K562 (cell line): ENCODE data around the gene CDCP1. TPM values are rescaled to one million over a fixed set of nuclear protein-coding genes. Genes with fewer than 3 reads are reported as not detected.

Experiments used
- ATAC-seq: fragments of 200-7000 bp; cut with Tn5 transposase; 3 replicates; pipeline ENCODE4 v1.9.1; 2020; ENCODE audit warnings: moderate library complexity
- BruUV-seq: library from RNA; stranded (reverse); fragments of 400-500 nt; replicated peaks from 2 replicates; lab custom pipeline; 2021; lab: Mats Ljungman, UMichigan
- CTCF ChIA-PET: fragments of 300-600 bp; formaldehyde crosslinking; extraction: SDS; loops from one replicate; lab custom pipeline; 2021; ENCODE audit warnings: low intra/inter-chr PET ratio; lab: Yijun Ruan, JAX
- POLR2A ChIA-PET: fragments of 300-600, 350-650 bp; sonication (Branson Sonifier 250); formaldehyde crosslinking; extraction: SDS; loops from one replicate; lab custom pipeline; 2021; ENCODE audit warnings: antibody characterized with exemption, inconsistent platforms; lab: Yijun Ruan, JAX
- DNase-seq, 4 experiments: peaks; one replicate each; pipeline versions ENCODE4 v3.0.0 to v3.0.0-alpha.2; 2011 to 2018; ENCODE audit warnings: low spot score in 3 of 4, mixed read lengths in 3 of 4; ENCODE audit errors: extremely low read depth in 1 of 4
- FAIRE-seq: peaks from 2 replicates; lab custom pipeline; 2011; peaks lifted over from hg19 to GRCh38; lab: Jason Lieb, UNC
- H2AFZ ChIP-seq: 2 replicates; pipeline ENCODE4 v1.6.0; 2011; ENCODE audit warnings: low read depth, low read length, control low read depth, inconsistent platforms
- H3K27ac ChIP-seq: fragments of 200-600 bp; 3 replicates; pipeline ENCODE4 v1.8.0; 2011; ENCODE audit warnings: low read depth, mild to moderate bottlenecking, control low read depth, inconsistent platforms, low read length, moderate library complexity, mixed read lengths; ENCODE audit errors: extremely low read depth
- H3K27me3 ChIP-seq, 2 experiments: fragments of 300-600 bp in 1 of 2; 2 replicates in 1 of 2; 3 replicates in 1 of 2; pipeline versions ENCODE4 v1.6.0 to v1.8.0; 2011; ENCODE audit warnings: inconsistent platforms in 2 of 2, low read length in 2 of 2, mild to moderate bottlenecking in 1 of 2, mixed read lengths in 1 of 2, moderate library complexity in 1 of 2; ENCODE audit not compliant: control insufficient read depth in 2 of 2, insufficient read depth in 2 of 2
- H3K36me3 ChIP-seq: fragments of 300-600 bp; 3 replicates; pipeline ENCODE4 v1.8.0; 2011; ENCODE audit warnings: mild to moderate bottlenecking, low read length, inconsistent platforms; ENCODE audit not compliant: control insufficient read depth, insufficient read depth
- H3K4me1 ChIP-seq, 2 experiments: fragments of 200-600 bp in 1 of 2; replicated peaks in 1 of 2; 2 replicates in 1 of 2; 3 replicates in 1 of 2; pipeline versions ENCODE4 v1.5.1 to v1.8.0; 2011; ENCODE audit warnings: inconsistent platforms in 2 of 2, low read length in 2 of 2, mild to moderate bottlenecking in 1 of 2, mixed read lengths in 1 of 2, moderate library complexity in 1 of 2; ENCODE audit not compliant: control insufficient read depth in 2 of 2, insufficient read depth in 2 of 2
- H3K4me2 ChIP-seq: 2 replicates; pipeline ENCODE4 v1.6.1; 2011; ENCODE audit warnings: low read length, control low read depth, inconsistent platforms, mixed read lengths; ENCODE audit not compliant: insufficient read depth
- H3K4me3 ChIP-seq: fragments of 200-600 bp; sonication (generic), shearing (Covaris generic); 2 replicates; pipeline ENCODE4 v1.5.1; 2016; ENCODE audit warnings: control low read depth, inconsistent platforms
- H3K79me2 ChIP-seq: fragments of 200-600 bp; 3 replicates; pipeline ENCODE4 v1.8.0; 2011; ENCODE audit warnings: low read length, inconsistent platforms; ENCODE audit not compliant: control insufficient read depth, insufficient read depth
- H3K9ac ChIP-seq, 2 experiments: 2 replicates each; pipeline versions ENCODE4 v1.6.0 to v1.6.1; 2011; ENCODE audit warnings: low read depth in 2 of 2, low read length in 2 of 2, control low read depth in 1 of 2, inconsistent platforms in 1 of 2, mild to moderate bottlenecking in 1 of 2, mixed read lengths in 1 of 2; ENCODE audit not compliant: insufficient read depth in 1 of 2
- H3K9me1 ChIP-seq: one replicate; pipeline ENCODE4 v1.6.0; 2011; ENCODE audit warnings: inconsistent platforms, mild to moderate bottlenecking, low read length, moderate library complexity; ENCODE audit not compliant: control insufficient read depth, insufficient read depth
- H3K9me3 ChIP-seq: replicated peaks from 2 replicates; pipeline ENCODE4 v1.5.1; 2011; ENCODE audit warnings: low read depth, low read length, inconsistent platforms; ENCODE audit not compliant: control insufficient read depth, insufficient read depth
- H4K20me1 ChIP-seq: replicated peaks from 2 replicates; pipeline ENCODE4 v1.6.1; 2011; ENCODE audit warnings: low read length, inconsistent platforms, mixed read lengths; ENCODE audit not compliant: control insufficient read depth, insufficient read depth
- BRCA1 ChIP-seq, 2 experiments: fragments of 450-650 bp in 1 of 2; sonication (generic) in 1 of 2; formaldehyde crosslinking in 1 of 2; IDR thresholded peaks; 2 replicates each; pipeline versions ENCODE4 v1.5.0 to v1.6.1; 2017 to 2020; ENCODE audit warnings: mild to moderate bottlenecking in 1 of 2, missing genetic modification reagents in 1 of 2
- FOXA1 ChIP-seq: fragments of 450-650 bp; IDR thresholded peaks from 2 replicates; pipeline ENCODE4 v1.6.1; 2016; ENCODE audit warnings: mild to moderate bottlenecking, borderline replicate concordance
- HEY1 ChIP-seq: fragments of 250-450 bp; sonication (Bioruptor Pico); IDR thresholded peaks from 2 replicates; pipeline ENCODE4 v1.5.0; 2020; ENCODE audit warnings: mild to moderate bottlenecking, moderate library complexity, borderline replicate concordance
- ILF3 ChIP-seq: fragments of 450-650 bp; IDR thresholded peaks from 2 replicates; pipeline ENCODE4 v1.6.1; 2018; ENCODE audit warnings: antibody characterized with exemption, mild to moderate bottlenecking, moderate library complexity, borderline replicate concordance
- KLF1 ChIP-seq: fragments of 450-650 bp; IDR thresholded peaks from 2 replicates; pipeline ENCODE4 v1.6.1; 2016; ENCODE audit warnings: missing genetic modification characterization, missing compliant biosample characterization
- NFE2 ChIP-seq: IDR thresholded peaks from 2 replicates; pipeline ENCODE4 v1.6.1; 2014; ENCODE audit warnings: antibody characterized with exemption, low read depth
- PHF8 ChIP-seq: fragments of 200-600 bp; sonication (generic); IDR thresholded peaks from 2 replicates; pipeline ENCODE4 v1.6.1; 2012; ENCODE audit warnings: mixed run types, mild to moderate bottlenecking, inconsistent platforms, low read length, moderate library complexity, borderline replicate concordance
- ZNF23 ChIP-seq: fragments of 250-450 bp; sonication (Bioruptor Pico); IDR thresholded peaks from 2 replicates; pipeline ENCODE4 v1.4.0; 2020; ENCODE audit warnings: mild to moderate bottlenecking
- ZNF41 ChIP-seq: fragments of 250-450 bp; sonication (Bioruptor Pico); conservative IDR thresholded peaks from 2 replicates; pipeline ENCODE4 v1.4.0; 2020; ENCODE audit warnings: mild to moderate bottlenecking
- WGBS: fragments of 100-300 bp; shearing (Covaris generic); methylation state at CpG from one replicate; pipeline ENCODE4 v1.1.6; 2016; ENCODE audit warnings: low coverage, mixed read lengths; ENCODE audit not compliant: insufficient coverage; ENCODE audit errors: missing lambda C conversion rate; 5-methylcytosine and 5-hydroxymethylcytosine counted together
- in situ Hi-C: fragments of 300-500 bp; cut with MboI; formaldehyde crosslinking; loops from 4 replicates; pipeline ENCODE4 v1.15.0; 2018; ENCODE audit warnings: inconsistent platforms, mixed read lengths
- intact Hi-C: fragments of 100-400 bp; cut with micrococcal nuclease; formaldehyde crosslinking; loops from 2 replicates; pipeline ENCODE4 v1.14.2; 2022
- polyA plus RNA-seq, 8 experiments: library from polyadenylated mRNA; depleted of rRNA in 4 of 8; stranded (reverse) in 5 of 8; unstranded in 3 of 8; fragments of >200 nt; fragmentation: Nextera tagmentation in 2 of 8; fragmentation: Illumina TruSeq in 1 of 8; extraction: Ambion mirVana in 2 of 8; extraction: Trizol in 1 of 8; gene quantifications; 2 replicates each; pipeline versions ENCODE4 v1.2.1 to v1.2.3, GENCODE V29; 2011 to 2014; ENCODE audit warnings: inconsistent platforms in 1 of 8, missing spikeins in 1 of 8
- total RNA-seq, 7 experiments: library from RNA; depleted of rRNA in 6 of 7; stranded (reverse); fragments of >200 nt in 6 of 7; fragmentation: Illumina TruSeq in 2 of 7; extraction: Trizol in 2 of 7; gene quantifications; 2 replicates each; pipeline versions ENCODE4 v1.2.1 to v1.2.3, GENCODE V29; 2011 to 2021; ENCODE audit warnings: low replicate concordance in 1 of 7
- TF ChIP-seq, protein P1 (sequence below): fragments of 250-450 bp; sonication (Bioruptor Pico); IDR thresholded peaks from 2 replicates; pipeline ENCODE4 v1.4.0; 2020; ENCODE audit warnings: borderline replicate concordance
- TF ChIP-seq, protein P2 (sequence below): fragments of 450-650 bp; IDR thresholded peaks from 2 replicates; pipeline ENCODE4 v1.6.1; 2017; ENCODE audit warnings: antibody characterized with exemption, mild to moderate bottlenecking
- TF ChIP-seq, protein P3 (sequence below): sonication (generic); formaldehyde crosslinking; IDR thresholded peaks from 2 replicates; pipeline ENCODE4 v1.8.0; 2022; ENCODE audit warnings: missing genetic modification reagents, mild to moderate bottlenecking, moderate library complexity, borderline replicate concordance

CDCP1 gene
- total and polyA plus RNA-seq, 9 of the 15 experiments (the other 6 are each of a cell fraction or from before 2014, with no cell fraction given): 3.9 to 16.4 (median 5.2) TPM

DNA sequence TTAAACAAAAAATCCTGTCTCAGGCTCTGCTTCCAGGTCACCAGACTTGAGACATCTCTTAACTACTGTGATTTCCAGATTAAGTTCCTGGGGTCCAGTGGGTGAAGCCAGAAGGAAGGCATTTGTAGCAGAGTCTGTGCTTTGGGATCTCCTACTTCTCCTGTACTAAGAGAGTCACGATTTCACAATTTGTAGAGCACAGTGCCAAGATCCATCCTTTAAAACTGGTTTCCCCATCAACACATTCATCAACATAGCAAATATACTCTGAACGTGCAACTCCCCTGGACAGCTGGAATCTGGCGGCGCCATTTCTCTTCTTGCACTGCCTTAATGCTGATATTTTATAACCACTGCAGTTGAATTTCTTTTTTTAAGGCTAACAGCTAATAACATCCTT, 33.2 kb downstream of the CDCP1 start (continued):
- TF ChIP-seq, protein P1, sequence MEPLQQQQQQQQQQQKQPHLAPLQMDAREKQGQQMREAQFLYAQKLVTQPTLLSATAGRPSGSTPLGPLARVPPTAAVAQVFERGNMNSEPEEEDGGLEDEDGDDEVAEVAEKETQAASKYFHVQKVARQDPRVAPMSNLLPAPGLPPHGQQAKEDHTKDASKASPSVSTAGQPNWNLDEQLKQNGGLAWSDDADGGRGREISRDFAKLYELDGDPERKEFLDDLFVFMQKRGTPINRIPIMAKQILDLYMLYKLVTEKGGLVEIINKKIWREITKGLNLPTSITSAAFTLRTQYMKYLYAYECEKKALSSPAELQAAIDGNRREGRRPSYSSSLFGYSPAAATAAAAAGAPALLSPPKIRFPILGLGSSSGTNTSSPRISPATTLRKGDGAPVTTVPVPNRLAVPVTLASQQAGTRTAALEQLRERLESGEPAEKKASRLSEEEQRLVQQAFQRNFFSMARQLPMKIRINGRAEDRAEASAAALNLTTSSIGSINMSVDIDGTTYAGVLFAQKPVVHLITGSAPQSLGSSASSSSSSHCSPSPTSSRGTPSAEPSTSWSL (CRISPR knock-in tag): no peak
- TF ChIP-seq ZNF23 (CRISPR knock-in tag) (no peak), HEY1 (CRISPR knock-in tag) (no peak), ILF3 (no peak), FOXA1 (no peak), PHF8 (no peak)

DNA sequence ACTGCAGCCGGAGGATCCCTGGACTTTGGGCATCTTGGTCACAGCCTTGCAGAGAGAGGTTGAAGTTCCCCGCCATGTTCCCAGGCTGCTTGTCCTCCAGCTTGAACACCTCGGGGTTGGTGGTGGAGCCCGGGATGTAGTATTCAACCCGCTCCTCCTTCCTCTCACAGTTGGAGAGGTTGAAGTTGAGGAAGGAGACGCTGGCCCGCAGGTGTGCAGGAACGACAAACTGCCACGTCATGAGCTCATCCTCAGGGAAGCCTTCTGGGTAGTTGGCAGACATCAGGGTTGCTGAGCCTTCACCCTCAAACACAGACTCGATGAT, 35.7 kb downstream of the CDCP1 start:
- BruUV-seq: no TSS peak
- H3K79me2 ChIP-seq: no peaks in the 10 kb centered on the region
- intact Hi-C loops: no loop called here

More for the DNA sequence above, 35.7 kb downstream of the CDCP1 start:
- Histone ChIP-seq H3K27ac (peak overlapping the region; percentile 23; the same call in 2 of the 3 replicates), H3K9ac (peak overlapping the region; percentile 11 to 22; a peak in 2 of 4 replicates), H3K4me2 (peak overlapping the region; percentile 15; the same call in 1 of the 2 replicates), H3K36me3 (peaks cover 7% of the 10 kb centered on the region; the same call in 2 of the 3 replicates), H3K4me1 (peaks cover 15 to 63% of the 10 kb centered on the region in 2 experiments), H3K4me3 (no peak overlapping the region), H4K20me1 (no peaks in the 10 kb centered on the region), H3K9me1 (no peaks in the 10 kb centered on the region), H2AFZ (peak overlapping the region; percentile 82), H3K27me3 (no peaks in the 10 kb centered on the region), H3K9me3 (no peaks in the 10 kb centered on the region)
- CTCF ChIA-PET: no interaction called here
- TF ChIP-seq BRCA1 (IDR thresholded peaks at IDR 0.05) (no peak), BRCA1 (CRISPR knock-in tag; IDR thresholded peaks at IDR 0.05) (0 out of 2 replicates have a peak, but pooled peaks have one; percentile 66), KLF1 (tag) (no peak), NFE2 (0 out of 2 replicates have a peak, but pooled peaks have one; percentile 17), ZNF41 (CRISPR knock-in tag) (no peak)
- TF ChIP-seq, protein P2, sequence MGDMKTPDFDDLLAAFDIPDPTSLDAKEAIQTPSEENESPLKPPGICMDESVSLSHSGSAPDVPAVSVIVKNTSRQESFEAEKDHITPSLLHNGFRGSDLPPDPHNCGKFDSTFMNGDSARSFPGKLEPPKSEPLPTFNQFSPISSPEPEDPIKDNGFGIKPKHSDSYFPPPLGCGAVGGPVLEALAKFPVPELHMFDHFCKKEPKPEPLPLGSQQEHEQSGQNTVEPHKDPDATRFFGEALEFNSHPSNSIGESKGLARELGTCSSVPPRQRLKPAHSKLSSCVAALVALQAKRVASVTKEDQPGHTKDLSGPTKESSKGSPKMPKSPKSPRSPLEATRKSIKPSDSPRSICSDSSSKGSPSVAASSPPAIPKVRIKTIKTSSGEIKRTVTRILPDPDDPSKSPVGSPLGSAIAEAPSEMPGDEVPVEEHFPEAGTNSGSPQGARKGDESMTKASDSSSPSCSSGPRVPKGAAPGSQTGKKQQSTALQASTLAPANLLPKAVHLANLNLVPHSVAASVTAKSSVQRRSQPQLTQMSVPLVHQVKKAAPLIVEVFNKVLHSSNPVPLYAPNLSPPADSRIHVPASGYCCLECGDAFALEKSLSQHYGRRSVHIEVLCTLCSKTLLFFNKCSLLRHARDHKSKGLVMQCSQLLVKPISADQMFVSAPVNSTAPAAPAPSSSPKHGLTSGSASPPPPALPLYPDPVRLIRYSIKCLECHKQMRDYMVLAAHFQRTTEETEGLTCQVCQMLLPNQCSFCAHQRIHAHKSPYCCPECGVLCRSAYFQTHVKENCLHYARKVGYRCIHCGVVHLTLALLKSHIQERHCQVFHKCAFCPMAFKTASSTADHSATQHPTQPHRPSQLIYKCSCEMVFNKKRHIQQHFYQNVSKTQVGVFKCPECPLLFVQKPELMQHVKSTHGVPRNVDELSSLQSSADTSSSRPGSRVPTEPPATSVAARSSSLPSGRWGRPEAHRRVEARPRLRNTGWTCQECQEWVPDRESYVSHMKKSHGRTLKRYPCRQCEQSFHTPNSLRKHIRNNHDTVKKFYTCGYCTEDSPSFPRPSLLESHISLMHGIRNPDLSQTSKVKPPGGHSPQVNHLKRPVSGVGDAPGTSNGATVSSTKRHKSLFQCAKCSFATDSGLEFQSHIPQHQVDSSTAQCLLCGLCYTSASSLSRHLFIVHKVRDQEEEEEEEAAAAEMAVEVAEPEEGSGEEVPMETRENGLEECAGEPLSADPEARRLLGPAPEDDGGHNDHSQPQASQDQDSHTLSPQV: 0 out of 2 replicates have a peak, but pooled peaks have one; percentile 40
- TF ChIP-seq, protein P3, sequence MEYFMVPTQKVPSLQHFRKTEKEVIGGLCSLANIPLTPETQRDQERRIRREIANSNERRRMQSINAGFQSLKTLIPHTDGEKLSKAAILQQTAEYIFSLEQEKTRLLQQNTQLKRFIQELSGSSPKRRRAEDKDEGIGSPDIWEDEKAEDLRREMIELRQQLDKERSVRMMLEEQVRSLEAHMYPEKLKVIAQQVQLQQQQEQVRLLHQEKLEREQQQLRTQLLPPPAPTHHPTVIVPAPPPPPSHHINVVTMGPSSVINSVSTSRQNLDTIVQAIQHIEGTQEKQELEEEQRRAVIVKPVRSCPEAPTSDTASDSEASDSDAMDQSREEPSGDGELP (CRISPR knock-in tag): peak; percentile 37; the same call in 1 of the 2 replicates
- no peak for FAIRE-seq
- ATAC-seq: no peak
- DNase-seq: no peak
- POLR2A ChIA-PET: no interaction called here
- 70% methylated on average over 10 of the region's 10 CpGs for WGBS
- in situ Hi-C loops: no loop called here
